Esophagus muscularis mucosa (tissue), 4 donors: ENCODE data around the gene PDIA6.

Experiments
- CTCF ChIP-seq, 3 experiments: fragments of 200-600 bp in 2 of 3; fragments of 450-650 bp in 1 of 3; sonication (generic) in 2 of 3; IDR thresholded peaks; one replicate each; pipeline ENCODE4 v1.5.1; 2017 to 2019; ENCODE audit warnings: antibody characterized with exemption in 3 of 3, mild to moderate bottlenecking in 2 of 3, moderate library complexity in 1 of 3
- EP300 ChIP-seq: sonication (generic); formaldehyde crosslinking; IDR thresholded peaks from one replicate; pipeline ENCODE4 v1.6.1; 2017; ENCODE audit warnings: antibody characterized with exemption
- POLR2A ChIP-seq: fragments of 450-650 bp; IDR thresholded peaks from one replicate; pipeline ENCODE4 v1.6.1; 2017; ENCODE audit warnings: antibody characterized with exemption, moderate library complexity, mild to moderate bottlenecking, low read depth
- POLR2AphosphoS5 ChIP-seq, 2 donors: sonication (generic); formaldehyde crosslinking; IDR thresholded peaks; one replicate each; pipeline ENCODE4 v1.6.1; 2017; ENCODE audit warnings: antibody characterized with exemption in 2 of 2

- TF ChIP-seq CTCF (IDR thresholded peaks at IDR 0.05): no peak
- no peak for TF ChIP-seq POLR2A
- no peak for TF ChIP-seq EP300
- no peak for TF ChIP-seq POLR2AphosphoS5 (IDR thresholded peaks at IDR 0.05)
Observed at GRCh38 chr2:10761591-10761990, 51.0 kb downstream of the PDIA6 start.
